ENCODE results near the gene ENTPD8. TPM values are rescaled to one million over a fixed set of nuclear protein-coding genes. Genes with fewer than 3 reads are reported as not detected.

ENTPD8 gene
- total and polyA plus RNA-seq, 2 of the 13 experiments (the other 11 are each of a cell fraction or from before 2014, with no cell fraction given), result 0.26 to 0.44 TPM

- TF ChIP-seq ZNF646 (CRISPR knock-in tag; IDR thresholded peaks at IDR 0.05) (no peak), HDAC6 (IDR thresholded peaks at IDR 0.05; ENCODE audit: low read depth, low read length) (no peak), GATAD1 (CRISPR knock-in tag; IDR thresholded peaks at IDR 0.05) (no peak), CBX1 (IDR thresholded peaks at IDR 0.05; ENCODE audit: low read depth) (no peak), CC2D1A (CRISPR knock-in tag; IDR thresholded peaks at IDR 0.05) (no peak), ATF2 (CRISPR knock-in tag; IDR thresholded peaks at IDR 0.05) (no peak), TARDBP (CRISPR knock-in tag; IDR thresholded peaks at IDR 0.05) (no peak), KMT2A (CRISPR knock-in tag; IDR thresholded peaks at IDR 0.05) (no peak; the same call in 1 of the 2 replicates), HNF4A (CRISPR knock-in tag; IDR thresholded peaks at IDR 0.05) (peak; percentile 29; the same call in 1 of the 2 replicates), TAF1 (CRISPR knock-in tag; IDR thresholded peaks at IDR 0.05) (no peak), ZNF644 (CRISPR knock-in tag; IDR thresholded peaks at IDR 0.05; ENCODE audit: low read depth) (no peak), MYPOP (CRISPR knock-in tag; IDR thresholded peaks at IDR 0.05) (peak; percentile 40; the same call in 1 of the 2 replicates), ZNF546 (CRISPR knock-in tag; conservative IDR thresholded peaks at IDR 0.05) (no peak), ZNF75D (CRISPR knock-in tag; IDR thresholded peaks at IDR 0.05; ENCODE audit: borderline replicate concordance) (no peak), ZNF207 (IDR thresholded peaks at IDR 0.05; ENCODE audit: borderline replicate concordance) (no peak), ZBTB3 (CRISPR knock-in tag; IDR thresholded peaks at IDR 0.05; ENCODE audit: borderline replicate concordance, low read depth) (no peak), FIP1L1 (IDR thresholded peaks at IDR 0.05; ENCODE audit: borderline replicate concordance, insufficient read depth, low read depth, low read length) (no peak), SIN3A (IDR thresholded peaks at IDR 0.05; ENCODE audit: borderline replicate concordance, low read depth, low read length) (no peak), MIER3 (CRISPR knock-in tag; IDR thresholded peaks at IDR 0.05; ENCODE audit: borderline replicate concordance) (no peak), ZNF816 (CRISPR knock-in tag; IDR thresholded peaks at IDR 0.05; ENCODE audit: borderline replicate concordance) (no peak), GLMP (CRISPR knock-in tag; IDR thresholded peaks at IDR 0.05; ENCODE audit: borderline replicate concordance) (no peak)
Observed at GRCh38 chr9:137406876-137407589, 34.1 kb downstream of the ENTPD8 start (continued).
